Measurements from ENCODE around the gene IFI27L1.

Gene IFI27L1

DNA sequence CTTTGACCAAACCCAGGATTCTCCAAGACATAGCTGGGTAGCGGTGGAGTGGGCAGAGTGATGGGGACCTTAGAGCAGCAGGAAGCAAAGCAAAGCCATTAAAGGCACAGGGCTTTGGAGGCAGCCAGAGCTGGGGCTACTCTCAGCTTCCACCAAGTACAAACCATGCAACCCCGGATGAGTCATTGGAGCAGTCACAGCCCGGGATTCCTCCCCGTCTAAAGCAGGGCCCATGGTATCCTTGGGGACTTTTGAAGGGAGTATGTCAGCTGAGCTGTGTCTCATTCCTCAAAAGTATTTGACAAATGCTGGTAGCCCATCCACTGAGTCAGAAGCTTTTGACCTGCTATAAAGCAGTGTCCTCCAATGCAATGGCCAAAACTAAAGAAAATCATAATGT is 19.7 kb downstream of the IFI27L1 start:
- intact Hi-C loops (cut with DNase I; ENCODE audit: low total_unique reads) = no loop called here
- no peak overlapping the region for H3K4me3 ChIP-seq
- TF ChIP-seq, protein P1, sequence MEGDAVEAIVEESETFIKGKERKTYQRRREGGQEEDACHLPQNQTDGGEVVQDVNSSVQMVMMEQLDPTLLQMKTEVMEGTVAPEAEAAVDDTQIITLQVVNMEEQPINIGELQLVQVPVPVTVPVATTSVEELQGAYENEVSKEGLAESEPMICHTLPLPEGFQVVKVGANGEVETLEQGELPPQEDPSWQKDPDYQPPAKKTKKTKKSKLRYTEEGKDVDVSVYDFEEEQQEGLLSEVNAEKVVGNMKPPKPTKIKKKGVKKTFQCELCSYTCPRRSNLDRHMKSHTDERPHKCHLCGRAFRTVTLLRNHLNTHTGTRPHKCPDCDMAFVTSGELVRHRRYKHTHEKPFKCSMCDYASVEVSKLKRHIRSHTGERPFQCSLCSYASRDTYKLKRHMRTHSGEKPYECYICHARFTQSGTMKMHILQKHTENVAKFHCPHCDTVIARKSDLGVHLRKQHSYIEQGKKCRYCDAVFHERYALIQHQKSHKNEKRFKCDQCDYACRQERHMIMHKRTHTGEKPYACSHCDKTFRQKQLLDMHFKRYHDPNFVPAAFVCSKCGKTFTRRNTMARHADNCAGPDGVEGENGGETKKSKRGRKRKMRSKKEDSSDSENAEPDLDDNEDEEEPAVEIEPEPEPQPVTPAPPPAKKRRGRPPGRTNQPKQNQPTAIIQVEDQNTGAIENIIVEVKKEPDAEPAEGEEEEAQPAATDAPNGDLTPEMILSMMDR (IDR thresholded peaks at IDR 0.05) = no peak
- peak in 1 of 2 donors; percentile 39 for DNase-seq
- H3K27me3 ChIP-seq = no peaks in the 10 kb centered on the region
- H3K4me1 ChIP-seq = no peaks in the 10 kb centered on the region
- no peaks in the 10 kb centered on the region for H3K9me3 ChIP-seq
- no peaks in the 10 kb centered on the region for H3K36me3 ChIP-seq
- no peak overlapping the region for H3K27ac ChIP-seq

DNA sequence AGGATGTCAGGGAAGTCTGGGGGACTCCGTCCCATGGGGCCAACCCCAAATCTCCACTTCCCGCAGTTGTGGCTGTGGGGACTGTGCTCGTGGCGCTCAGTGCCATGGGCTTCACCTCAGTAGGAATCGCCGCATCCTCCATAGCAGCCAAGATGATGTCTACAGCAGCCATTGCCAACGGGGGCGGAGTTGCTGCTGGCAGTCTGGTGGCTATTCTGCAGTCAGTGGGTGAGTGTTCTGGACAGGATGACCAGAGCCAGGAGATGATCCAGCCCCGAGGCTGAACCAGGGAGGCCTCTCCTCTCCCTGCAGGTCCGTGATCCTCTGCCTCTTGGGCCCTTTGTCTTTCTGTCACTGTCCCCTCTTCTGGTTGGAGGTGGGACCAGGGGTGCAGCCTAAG is 20.6 kb downstream of the IFI27L1 start:
- H3K4me3 ChIP-seq = no peak overlapping the region
- no peaks in the 10 kb centered on the region for H3K27me3 ChIP-seq
- no peaks in the 10 kb centered on the region for H3K4me1 ChIP-seq
- no peak overlapping the region for H3K27ac ChIP-seq
- no peaks in the 10 kb centered on the region for H3K9me3 ChIP-seq
- peak in 1 of 2 donors; percentile 58 for DNase-seq
- intact Hi-C loops (cut with DNase I; ENCODE audit: low total_unique reads) = no loop called here
- no peaks in the 10 kb centered on the region for H3K36me3 ChIP-seq
- TF ChIP-seq, protein P1 (IDR thresholded peaks at IDR 0.05) = no peak

DNA sequence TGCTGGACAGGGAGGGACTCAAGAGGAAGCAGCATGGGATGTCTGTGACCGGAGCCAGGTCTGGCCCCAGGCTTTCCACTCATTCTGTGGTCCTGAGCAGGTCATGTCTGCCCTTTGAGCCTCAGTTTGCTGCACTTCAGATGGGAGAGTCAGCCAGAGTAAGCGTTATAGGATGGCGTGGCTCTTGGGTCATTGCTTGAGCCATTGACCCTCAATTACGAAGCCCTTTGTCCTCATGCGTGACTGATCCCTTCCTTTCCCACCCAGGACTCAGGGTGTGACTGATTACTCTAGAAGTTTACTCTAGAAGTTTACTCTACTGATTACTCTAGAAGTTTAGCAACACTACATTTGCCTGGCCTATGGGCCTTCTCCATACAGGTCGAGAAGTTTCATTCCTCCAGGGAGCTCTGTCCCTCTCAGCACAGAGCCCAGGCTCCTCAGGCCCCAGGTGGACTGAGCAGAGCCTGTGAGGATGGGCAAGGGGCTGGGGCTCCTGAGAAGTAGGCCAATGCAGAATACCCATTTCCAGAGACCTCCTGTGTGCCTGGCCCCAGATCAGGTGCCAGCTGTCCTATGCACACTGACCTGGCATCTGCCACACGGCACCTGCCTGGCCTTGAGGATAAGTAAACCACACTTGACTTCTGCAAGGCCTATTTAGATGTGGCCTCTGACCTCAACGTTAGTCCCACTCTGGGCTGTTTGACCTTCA is 21.8 kb downstream of the IFI27L1 start:
- Histone ChIP-seq H3K27me3 (no peaks in the 10 kb centered on the region), H3K4me3 (no peak overlapping the region), H3K9me3 (no peaks in the 10 kb centered on the region), H3K36me3 (no peaks in the 10 kb centered on the region), H3K27ac (no peak overlapping the region), H3K4me1 (no peaks in the 10 kb centered on the region)
- DNase-seq = no peak
- TF ChIP-seq, protein P1 (IDR thresholded peaks at IDR 0.05) = no peak
- intact Hi-C loops (cut with DNase I; ENCODE audit: low total_unique reads) = no loop called here

DNA sequence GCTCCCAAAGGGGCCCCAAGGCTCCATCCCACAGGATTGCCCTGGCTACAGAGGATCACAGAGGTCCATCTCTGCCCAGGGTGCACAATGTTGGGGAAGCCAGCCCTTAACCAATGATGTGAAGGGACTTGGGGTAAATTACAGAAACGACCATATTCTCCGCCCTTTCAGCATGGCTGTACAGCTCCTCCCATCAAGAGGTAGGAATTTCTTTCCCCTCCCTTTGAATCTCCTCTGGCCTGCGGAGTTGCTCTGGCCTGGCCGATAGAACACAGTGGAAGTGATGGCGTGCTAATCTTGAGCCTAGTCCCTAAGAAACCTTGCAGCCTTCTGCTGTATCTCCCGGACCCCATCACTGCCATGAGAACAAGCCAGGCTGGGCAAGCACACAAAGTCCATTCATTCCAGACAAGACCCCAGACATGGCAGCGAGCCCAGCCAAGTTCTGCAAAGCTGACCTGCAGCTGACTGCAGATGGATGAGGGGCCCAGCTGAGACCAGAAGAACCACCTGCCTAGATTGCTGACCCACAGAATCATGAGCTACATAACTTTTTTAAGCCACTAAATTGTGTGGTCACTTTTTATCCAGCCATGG is 22.5 kb downstream of the IFI27L1 start:
- H3K27ac ChIP-seq = no peak overlapping the region
- H3K9me3 ChIP-seq = no peaks in the 10 kb centered on the region
- intact Hi-C loops (cut with DNase I; ENCODE audit: low total_unique reads) = no loop called here
- TF ChIP-seq, protein P1 (IDR thresholded peaks at IDR 0.05) = no peak
- H3K4me1 ChIP-seq = no peaks in the 10 kb centered on the region
- H3K4me3 ChIP-seq = no peak overlapping the region
- H3K27me3 ChIP-seq = no peaks in the 10 kb centered on the region
- DNase-seq = no peak
- H3K36me3 ChIP-seq = no peaks in the 10 kb centered on the region

DNA sequence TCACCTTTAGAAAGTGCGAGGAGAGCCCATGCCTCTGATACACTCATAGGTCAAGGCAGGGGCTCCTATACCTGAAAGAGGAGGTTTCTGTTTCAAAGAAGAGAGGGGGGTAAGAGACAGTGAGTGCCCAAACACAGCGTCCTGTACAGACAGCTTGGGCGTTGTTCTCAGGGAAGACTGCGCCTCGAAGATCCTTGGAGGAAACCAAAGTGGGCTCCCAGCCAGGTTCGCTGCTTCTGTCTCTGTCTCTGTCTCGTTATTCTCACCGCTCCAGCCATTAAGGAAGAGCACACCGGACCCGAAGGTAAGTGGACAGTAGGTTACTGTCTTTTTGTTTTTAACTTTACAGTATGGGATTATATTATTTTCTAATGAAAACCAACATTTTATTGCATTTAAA is 23.6 kb downstream of the IFI27L1 start:
- no peak for DNase-seq
- H3K4me3 ChIP-seq = no peak overlapping the region
- TF ChIP-seq, protein P1 (IDR thresholded peaks at IDR 0.05) = no peak
- intact Hi-C loops (cut with DNase I; ENCODE audit: low total_unique reads) = no loop called here
- H3K27me3 ChIP-seq = no peaks in the 10 kb centered on the region
- H3K36me3 ChIP-seq = no peaks in the 10 kb centered on the region
- H3K27ac ChIP-seq = no peak overlapping the region
- H3K4me1 ChIP-seq = no peaks in the 10 kb centered on the region
- H3K9me3 ChIP-seq = no peaks in the 10 kb centered on the region

Measured in tibial artery (tissue), 4 donors.